Left renal cortex interstitium (tissue), 4 donors: ENCODE data around the gene PARD6G. TPM values are rescaled to one million over a fixed set of nuclear protein-coding genes. Genes with fewer than 3 reads are reported as not detected.

ENCODE experiments used
- DNase-seq, 4 donors: peaks; one replicate each; pipeline ENCODE4 v3.0.0-alpha.2; 2013; ENCODE audit warnings: low read depth in 4 of 4, low spot score in 2 of 4, missing footprints in 1 of 4
- polyA plus RNA-seq, 4 donors: library from polyadenylated mRNA; unstranded; fragments of 120-200 nt; gene quantifications; one replicate each; pipeline ENCODE4 v1.2.1, GENCODE V29; 2013; ENCODE audit not compliant: insufficient read length in 4 of 4

The PARD6G gene
- polyA plus RNA-seq, 4 donors, result 30.1 to 35.4 (median 32.1) TPM

- no peak for DNase-seq
These were observed 54.5 kb downstream of the PARD6G start for GRCh38 chr18:80192653-80193385.

- DNase-seq, result no peak
These were observed 55.2 kb downstream of the PARD6G start for GRCh38 chr18:80191907-80192652.

- DNase-seq, result no peak
These were observed 56.0 kb downstream of the PARD6G start for GRCh38 chr18:80191264-80191663.

GRCh38 chr18:80190311-80190710 is 57.0 kb downstream of the PARD6G start:
- no peak for DNase-seq

- DNase-seq, result no peak
These were observed 57.8 kb downstream of the PARD6G start for GRCh38 chr18:80189531-80189865.

GRCh38 chr18:80188643-80189530 is 58.4 kb downstream of the PARD6G start:
- no peak for DNase-seq

- DNase-seq, result no peak
These were observed 59.2 kb downstream of the PARD6G start for GRCh38 chr18:80187956-80188642.

GRCh38 chr18:80185545-80185944 is 61.8 kb downstream of the PARD6G start:
- no peak for DNase-seq

GRCh38 chr18:80184243-80184772 is 63.0 kb downstream of the PARD6G start:
- no peak for DNase-seq

GRCh38 chr18:80183273-80184050 is 63.9 kb downstream of the PARD6G start:
- no peak for DNase-seq

- DNase-seq, result no peak
These were observed 64.5 kb downstream of the PARD6G start for GRCh38 chr18:80182855-80183254.

GRCh38 chr18:80181642-80182461 is 65.5 kb downstream of the PARD6G start:
- DNase-seq, result no peak

GRCh38 chr18:80180778-80181564 is 66.3 kb downstream of the PARD6G start:
- DNase-seq, result no peak

GRCh38 chr18:80179857-80180558 is 67.3 kb downstream of the PARD6G start:
- no peak for DNase-seq

- no peak for DNase-seq
These were observed 68.1 kb downstream of the PARD6G start for GRCh38 chr18:80178935-80179818.

GRCh38 chr18:80177128-80177527 is 70.2 kb downstream of the PARD6G start:
- DNase-seq, result no peak
